Stimulated activated CD4-positive, alpha-beta T cell treated with anti-CD3 and anti-CD28 coated beads, TNF-alpha, amount 100 ng/mL, for 48 hours (primary cell): ENCODE measurements around the gene GALE.
A peak's percentile ranks its signal among the peaks of the same experiment; 100 is the strongest.
"Not testable (repeated sequence)": the region's sequence is repeated elsewhere in the genome, so short reads cannot be mapped to it uniquely, and the experiment has no call there.

Source experiments
- DNase-seq, 3 donors: peaks; one replicate each; pipeline ENCODE4 v3.0.0-alpha.2; 2020; ENCODE audit warnings: low read depth in 3 of 3

Gene GALE

DNA sequence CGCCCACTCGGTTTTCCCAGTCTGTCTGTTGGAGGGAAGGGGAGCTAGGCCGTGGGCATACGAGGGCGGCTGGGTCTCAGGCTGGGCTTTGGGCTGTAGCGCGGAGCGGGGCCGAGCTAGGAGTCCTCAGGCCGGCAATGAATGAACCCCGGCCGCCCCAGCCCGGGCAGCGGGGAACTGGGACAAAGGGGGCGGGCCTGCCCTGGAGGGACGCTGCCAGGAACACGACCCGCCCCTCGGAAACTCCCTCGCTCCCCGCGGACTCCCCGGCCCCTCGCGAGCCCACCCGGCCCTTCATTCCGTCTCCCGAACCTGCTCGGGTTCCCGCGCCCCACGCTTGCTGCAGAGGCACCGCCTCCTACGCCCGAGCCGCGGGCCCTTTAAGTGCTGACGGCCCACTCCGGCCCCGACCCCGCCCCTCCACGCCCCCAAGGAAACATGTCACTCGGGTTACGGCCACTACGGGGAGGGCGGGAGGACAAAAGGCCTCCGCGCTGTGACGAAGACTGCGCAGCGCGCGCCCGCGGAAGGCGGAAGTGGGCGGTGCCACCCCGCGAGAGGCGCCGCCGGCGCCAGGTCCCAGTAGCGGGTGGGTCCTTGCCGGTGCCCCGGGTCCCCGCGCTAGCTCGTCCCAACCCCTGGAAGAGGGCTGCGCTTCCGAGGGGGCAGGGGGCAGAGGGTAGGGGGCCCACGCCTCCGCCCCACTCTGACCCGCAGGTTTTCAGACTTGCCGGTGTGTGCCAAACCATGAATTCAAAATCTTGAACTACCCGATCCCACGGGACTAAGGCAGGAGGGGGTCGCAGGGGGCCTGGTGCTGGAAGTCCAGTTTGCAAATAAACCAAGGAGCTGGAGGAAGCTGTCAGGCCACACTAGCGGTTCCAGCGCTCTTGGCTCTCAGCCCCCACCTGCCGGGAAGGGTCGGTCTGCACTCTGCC, at the start of gene GALE:
GALE (minus strand) TSS at position 355 of the 938 bp plus-strand sequence. CDS start 1,747 bp downstream, outside the sequence.
- peak; percentile 94 to 98 (median 94) for DNase-seq

DNA sequence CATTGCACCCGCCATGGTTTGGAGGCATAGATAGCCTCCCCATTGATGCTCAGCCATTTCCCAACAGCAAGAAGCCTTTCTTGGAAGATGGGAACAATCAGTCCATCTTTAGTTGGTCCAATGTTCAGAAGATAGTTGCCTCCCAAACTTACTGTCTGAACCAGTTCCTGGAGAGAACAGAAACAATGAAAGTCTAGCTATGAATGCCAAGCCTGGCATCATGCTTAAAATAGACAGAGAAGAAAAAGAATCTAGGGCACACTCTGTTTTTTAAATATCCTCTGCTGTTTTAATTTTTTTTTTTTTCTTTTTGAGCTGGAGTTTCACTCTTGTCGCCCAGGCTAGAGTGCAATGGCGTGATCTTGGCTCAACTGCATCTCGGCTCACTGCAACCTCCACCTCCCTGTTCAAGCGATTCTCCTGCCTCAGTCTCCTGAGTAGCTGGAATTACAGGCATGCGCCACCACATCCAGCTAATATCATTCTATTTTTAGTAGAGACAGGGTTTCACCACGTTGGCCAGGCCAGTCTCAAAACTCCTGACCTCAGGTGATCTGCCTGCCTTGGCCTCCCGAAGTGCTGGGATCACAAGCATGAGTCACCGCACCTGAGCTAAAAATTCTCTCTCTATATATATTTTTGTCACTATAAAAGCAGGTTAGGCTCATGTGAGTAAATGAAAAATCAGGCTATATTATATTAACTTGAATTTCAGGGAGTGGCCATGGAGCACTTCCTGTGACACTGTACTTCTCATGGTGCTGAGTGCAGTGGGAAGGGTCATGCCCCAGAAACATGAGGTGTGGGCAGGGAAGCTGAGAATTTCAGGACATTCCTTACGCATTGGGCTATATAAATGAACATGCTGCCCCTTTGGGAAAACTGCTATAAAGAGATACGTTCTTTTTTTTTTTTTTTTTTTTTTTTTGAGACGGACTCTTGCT, 48.4 kb upstream of the GALE start:
- no peak for DNase-seq

DNA sequence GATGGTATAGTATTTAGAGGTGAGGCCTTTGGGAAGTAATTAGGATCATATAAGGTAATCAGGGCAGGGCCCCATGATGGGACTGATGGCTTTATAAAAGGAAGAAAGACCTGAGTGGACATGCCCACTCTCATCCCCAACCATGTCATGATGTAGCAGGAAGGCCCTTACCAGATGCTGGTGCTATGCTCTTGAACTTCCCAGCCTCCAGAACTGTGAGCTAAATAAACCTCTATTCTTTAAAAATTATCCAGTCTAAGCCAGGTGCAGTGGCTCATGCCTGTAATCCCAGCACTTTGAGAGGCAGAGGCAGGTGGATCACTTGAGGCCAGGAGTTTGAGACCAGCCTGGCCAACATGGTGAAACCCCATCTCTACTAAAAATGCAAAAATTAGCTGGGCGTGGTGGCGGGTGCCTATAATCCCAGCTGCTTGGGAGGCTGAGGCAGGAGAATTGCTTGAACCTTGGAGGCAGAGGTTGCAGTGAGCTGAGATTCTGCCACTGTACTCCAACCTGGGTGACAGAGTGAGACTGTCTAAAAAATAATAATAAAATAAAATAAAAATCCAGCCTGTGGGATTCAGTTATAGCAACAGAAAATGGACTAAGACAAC, 47.0 kb upstream of the GALE start:
- not testable (repeated sequence) for DNase-seq

DNA sequence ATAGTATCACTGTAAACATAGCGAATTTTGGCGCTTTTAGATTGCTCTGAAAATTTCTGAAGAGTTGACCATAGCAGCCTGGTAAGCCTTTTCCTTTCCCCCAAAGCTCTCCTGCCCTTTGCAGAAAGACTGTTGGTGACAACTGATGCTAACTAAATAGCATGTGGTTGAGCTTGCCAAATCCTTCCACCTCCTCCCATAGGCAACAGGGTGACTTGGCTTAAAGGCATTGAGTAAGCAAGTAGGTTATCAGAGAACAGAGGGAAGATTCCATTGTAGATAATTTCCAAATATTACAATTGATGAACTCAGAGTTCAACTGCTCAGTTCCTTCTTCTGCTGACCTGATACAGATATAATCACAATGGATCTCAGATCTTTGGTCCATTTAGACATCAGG, 44.6 kb upstream of the GALE start:
- DNase-seq: no peak

DNA sequence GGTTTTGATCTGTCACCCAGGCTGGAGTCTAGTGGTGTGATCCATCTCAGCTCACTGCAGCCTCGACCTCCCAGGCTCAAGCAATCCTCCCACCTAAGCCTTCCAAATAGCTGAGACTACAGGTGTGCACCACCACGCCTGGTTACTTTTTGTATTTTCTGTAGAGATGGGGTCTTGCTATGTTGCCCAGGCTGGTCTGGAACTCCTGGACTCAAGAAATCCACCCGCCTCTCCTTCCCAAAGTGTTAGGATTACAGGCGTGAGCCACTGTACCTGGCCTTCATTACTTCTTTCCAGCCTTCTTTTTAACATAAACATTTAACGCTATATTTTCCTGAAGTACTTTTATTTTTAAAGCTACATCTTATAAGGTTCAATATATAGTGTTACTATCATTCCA, 43.1 kb upstream of the GALE start:
- no peak for DNase-seq

DNA sequence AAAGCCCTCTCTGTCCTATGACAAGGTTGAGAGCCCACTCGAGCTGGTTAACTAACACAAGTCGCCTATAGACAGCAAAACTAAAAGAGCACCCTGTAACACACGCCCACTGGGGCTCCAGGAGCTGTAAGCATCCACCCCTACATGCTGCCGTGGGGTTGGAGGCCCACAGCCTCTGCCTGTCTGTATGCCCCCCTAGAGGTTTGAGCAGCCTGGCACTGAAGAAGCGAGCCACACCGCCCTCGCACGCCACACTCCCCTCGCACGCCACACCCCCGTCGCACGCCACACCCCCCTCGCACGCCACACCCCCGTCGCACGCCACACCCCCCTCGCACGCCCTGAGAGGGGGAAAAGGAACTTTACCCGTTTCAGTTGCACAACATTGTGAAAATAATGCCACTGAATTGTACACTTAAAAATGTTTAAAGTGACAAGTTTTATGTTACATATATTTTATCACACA, 37.9 kb upstream of the GALE start:
- peak; percentile 50 to 66 (median 51) for DNase-seq

DNA sequence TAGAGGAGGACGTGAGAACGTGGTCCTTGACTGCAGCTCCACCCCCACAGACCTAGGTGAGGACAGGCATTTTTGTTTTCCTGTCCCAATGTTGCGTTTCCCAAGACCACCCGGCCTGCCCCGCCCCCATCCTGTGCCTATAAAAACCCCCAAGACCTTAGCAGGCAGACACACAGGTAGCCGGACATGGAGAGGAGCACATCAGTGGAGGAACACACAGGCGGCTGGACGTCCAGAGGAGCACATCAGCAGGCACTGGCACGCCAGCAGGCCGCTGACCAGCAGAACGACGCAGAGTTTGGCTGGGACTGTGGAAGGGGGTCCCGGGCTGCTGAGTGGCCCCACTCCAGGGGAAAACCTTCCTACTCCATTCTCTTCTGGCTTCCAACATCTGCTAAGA, 37.4 kb upstream of the GALE start:
- no peak for DNase-seq

DNA sequence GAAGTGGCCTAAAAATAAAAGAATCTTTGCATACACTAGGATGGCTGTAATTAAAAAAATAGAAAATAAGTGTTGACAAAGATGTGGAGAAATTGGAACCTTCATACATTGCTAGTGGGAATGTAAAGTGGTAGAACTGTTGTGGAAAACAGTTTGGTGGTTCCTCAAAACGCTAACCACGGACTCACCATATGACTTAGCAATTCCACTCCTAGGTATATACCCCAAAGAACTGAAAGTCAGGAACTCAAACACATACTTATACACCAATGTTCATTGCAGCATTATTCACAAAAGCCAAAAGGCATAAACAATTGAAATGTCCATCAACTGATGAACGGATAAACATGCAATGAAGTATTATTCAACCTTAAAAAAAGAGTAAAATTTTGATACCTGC, 35.5 kb upstream of the GALE start:
- DNase-seq: no peak

DNA sequence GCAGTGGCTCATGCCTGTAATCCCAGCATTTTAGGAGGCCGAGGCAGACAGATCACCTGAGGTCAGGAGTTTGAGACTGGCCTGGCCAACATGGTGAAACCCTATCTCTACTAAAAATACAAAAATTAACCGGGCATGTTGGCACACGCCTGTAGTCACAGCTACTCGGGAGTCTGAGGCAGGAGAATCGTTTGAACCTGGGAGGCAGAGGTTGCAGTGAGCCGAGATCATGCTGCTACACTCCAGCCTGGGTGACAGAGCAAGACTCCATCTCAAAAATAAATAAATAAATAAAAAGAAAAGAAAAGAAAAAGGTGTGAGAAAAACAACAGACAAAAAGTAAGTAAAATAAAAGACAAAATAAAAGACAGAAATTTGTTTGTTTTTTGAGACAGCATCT, 33.6 kb upstream of the GALE start:
- not testable (repeated sequence) for DNase-seq

DNA sequence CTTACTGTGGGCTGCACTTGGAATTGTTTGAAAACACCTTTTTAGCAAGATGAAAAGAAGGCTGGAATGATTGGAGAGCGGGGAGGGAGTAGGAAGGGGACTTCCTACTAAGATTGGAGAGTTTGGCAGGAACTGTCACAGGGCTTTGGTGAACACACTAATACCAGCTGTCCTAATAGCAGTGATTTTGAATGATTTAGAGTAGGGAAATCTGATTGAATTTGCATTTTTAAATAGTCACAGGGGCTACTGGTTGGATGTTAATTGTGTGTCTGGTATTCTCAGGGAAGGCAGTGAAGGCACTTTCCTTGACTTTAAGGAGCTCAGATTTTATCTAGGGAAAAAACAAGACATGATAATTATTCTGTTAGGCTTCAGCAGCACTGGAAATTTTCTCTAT, 27.2 kb upstream of the GALE start:
- DNase-seq: no peak

DNA sequence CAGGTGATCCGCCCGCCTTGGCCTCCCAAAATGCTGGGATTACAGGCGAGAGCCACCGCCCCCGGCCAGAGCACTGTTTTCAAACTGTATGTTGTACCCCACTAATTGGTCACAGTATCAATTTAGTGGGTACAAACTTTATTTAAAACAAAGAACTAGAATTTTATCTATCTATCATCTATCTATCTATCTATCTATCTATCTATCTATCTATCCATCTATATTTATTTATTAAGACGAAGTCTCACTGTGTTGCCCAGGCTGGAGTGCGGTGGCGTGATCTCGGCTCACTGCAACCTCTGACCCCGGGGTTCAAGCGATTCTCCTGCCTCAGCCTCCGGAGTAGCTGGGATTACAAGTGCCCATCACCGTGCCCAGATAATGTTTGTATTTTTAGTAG, 26.0 kb upstream of the GALE start:
- DNase-seq: not testable (repeated sequence)

DNA sequence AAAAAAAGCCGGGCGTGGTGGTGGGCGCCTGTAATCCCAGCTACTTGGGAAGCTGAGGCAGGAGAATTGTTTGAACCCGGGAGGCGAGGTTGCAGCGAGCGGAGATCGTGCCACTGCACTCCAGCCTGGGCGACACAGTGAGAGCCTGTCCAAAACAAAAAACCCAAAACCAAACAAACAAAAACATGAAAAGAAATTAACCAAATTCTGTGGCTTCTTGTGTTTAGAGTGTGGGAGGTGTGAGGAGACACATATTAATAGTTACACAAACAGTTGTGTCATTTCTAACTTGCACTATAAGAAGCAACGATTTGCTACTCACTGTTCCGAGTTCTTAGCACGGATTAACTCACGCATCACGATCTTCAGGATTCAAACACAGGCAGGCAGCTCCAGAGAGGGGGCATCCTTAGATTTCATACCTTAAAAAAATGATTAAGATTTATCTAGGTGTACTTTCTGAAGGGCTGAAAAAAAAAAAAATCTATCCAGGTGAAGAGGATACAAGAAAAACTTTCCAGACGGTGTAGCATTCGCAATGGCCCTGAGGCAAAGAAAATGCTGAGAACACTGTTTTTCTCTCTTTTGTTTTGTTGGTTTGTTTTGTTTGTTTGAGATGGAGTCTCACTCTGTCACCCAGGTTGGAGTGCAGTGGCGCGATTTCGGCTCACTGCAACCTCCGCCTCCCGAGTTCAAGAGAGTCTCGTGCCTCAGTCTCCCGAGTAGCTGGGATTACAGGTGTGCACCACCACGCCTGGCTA, 25.4 kb upstream of the GALE start:
- DNase-seq: no peak

DNA sequence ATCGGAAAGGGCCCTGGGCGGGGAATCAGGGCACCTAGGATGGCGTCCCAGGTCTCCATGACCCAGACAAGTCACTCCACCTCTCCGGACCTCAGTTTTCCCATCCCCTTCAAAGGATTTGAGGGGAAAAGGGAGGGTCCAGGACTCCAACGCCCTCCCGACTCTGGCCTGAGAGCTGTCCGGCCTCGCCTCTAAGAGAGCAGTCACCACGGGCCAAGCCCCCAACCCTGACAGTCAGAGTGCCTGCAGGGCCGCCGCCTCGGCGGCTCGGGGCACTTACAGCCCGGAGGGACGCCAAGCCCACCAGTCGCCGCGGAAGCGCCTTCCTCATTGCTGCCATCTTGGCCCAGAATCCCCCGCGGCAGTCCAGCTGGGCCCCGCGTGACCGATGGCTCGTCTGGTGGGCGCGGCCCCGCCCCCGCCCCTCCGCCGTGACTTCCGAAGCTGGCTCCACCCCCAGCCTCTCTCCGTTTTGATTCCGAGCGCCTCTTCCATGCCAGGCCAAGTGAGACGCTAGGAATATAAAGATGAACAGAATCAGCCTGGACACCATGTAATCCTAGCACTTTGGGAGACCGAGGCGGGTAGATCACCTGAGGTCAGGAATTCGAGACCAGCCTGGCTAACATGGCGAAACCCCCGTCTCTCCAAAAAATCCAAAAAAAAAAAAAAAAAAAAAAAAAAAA, 24.7 kb upstream of the GALE start, which contains the start of gene HMGCL:
HMGCL (minus strand) TSS at position 354 of the 686 bp plus-strand sequence; CDS start at position 340, 14 bp downstream.
- peak; percentile 82 to 83 (median 83) for DNase-seq

DNA sequence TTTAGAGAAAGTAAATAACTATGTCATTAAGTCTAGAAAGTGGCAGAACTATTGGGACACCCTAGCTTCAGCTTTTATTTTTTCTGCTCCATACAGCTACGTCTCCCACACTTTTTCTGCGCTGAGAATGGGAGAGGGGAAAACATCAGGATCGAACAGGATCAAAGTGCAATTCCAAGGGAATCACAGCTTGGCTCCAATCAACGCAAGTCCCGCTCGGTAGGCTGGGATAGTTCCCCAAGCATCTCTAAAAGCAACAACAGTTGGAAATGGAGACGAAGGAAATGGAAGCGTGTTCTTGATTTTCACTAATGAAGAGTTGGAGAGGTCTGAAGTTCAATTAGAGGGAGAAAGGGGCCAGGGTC, 24.1 kb upstream of the GALE start:
- DNase-seq: no peak

DNA sequence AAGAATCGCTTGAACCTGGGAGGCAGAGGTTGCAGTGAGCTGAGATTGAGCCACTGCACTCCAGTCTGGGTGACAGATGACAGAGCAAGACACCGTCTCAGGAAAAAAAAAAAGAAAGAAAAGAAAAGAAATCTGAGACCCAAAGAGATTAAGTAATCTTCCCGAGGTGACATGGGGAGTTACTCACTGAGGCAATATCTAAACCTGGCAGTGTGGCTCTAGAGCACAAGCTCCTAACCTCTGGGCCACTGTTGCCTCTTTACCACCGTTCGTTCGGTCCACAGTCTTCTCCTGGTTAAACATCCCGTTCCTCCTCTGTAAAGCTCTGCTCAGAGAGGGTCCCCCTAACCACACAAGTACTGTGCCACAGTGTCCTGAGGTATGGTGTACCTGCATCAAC, 23.2 kb upstream of the GALE start:
- no peak for DNase-seq

DNA sequence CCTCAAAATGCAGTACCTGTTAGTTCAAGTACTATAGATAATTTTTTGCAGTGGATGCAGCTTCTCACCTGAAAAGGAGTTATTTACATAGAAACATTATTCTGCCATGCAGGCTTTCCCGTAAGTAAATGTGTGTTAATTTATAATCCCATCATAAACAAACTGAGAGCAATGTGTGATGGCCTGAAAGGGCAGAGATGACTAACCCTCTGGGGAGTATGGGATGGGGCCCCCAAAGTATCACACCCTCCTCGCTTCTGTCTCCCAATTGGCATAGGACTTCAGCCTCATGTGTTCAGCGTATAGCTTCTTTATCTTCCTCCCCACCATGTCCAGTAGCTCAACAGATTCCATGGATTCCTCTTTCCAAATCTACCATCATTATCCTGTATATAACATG, 17.1 kb upstream of the GALE start:
- DNase-seq: no peak

DNA sequence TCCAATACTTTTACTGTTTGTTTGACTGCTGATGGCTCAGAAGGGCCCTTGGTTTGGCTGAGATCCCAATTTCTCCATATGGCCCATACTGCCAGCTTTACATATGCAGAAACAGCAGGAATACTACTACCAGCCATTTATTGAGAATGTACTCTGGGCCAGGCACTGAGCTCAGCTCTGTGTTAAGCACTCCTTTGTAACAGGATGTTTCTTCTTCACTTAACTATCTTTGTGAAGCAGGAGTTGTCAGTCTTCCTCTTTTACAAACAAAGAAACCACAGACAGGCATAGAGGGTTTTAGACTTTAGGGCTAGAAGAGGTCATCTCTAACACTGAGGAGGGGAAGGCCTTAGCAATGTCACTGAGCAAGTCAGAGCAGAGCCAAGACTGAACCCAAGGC, 16.4 kb upstream of the GALE start:
- DNase-seq: no peak

DNA sequence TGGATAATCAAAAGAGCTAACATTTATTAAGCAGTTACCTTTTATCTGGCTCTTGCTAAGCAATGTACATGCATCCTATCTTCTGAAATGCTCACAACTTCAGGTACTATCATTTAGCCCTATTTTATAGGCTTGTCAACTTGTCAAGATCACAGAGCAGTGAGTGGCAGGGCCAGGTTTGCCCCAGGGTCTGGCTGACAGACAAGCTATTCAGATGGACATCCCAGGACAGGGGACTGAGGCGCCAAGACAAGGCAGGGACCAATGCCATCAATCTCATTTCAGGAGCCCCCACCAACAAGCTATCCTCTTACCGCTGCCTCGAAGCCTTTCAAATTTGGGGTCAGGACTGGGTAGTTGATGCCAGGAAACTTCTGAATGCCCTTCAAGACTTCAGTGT, 15.8 kb upstream of the GALE start:
- no peak for DNase-seq

DNA sequence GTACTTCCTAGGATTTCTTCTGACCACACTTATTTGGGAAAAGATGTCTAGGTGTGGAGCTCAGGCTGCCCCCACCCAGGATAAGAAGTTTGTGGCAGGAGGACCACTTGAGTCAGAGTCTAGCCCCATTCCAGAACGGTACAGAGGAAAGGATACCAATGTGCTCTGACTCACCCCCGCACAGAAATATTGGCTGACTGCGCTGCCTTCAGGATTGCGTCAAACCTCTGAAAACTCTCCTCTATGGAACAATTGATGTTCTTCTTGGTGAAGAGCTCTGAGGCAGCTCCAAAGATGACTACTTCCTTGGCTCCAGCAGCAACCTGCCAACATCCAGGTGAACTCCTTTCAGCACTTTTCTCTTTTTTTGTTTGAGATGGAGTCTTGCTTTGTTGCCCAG, 13.5 kb upstream of the GALE start:
- DNase-seq: no peak

DNA sequence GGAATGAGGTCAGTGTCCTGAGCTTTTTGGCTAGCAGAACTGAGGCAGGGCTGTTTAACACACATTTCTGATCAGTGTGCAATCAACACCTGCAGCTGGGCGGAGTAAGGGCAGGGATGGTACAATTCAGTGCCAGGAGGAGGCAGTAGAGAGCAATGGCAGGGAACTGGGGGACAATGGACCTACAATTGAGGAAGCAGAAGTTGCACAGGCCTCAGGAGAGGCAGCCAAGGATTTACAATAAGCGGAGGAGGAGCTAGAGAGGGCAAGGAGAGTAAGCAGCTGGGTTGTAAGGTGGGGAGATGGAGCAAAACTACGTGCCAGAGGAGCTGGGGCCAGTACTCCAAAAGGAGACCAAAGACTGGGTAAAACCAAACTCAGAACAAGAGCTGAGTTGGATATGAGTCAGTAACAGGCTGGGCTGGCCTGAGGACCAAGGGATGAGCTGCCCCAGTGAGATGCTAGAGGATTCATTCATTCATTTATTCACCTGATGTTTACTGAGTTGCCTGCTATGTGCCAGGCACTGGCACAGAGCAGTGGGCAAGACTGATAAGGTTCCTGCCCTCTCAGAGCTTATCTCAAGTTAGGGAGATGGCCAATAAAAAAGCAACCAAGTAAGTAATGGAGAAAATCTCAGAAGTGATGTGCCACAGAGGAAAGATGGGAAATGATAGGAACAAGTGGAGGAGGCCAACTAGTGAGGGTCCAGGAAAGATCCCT, 10.4 kb upstream of the GALE start:
- peak in 1 of 3 donors; percentile 48 for DNase-seq
